ENCODE results near the gene SSMEM1. TPM values are rescaled to one million over a fixed set of nuclear protein-coding genes. Genes with fewer than 3 reads are reported as not detected.

SSMEM1 gene
- total and polyA plus RNA-seq, 2 of the 4 experiments (the other 2 are of a cell fraction): 0.07 TPM; not detected in 1

- ChIA-PET POLR2A (ENCODE audit: unreplicated experiment) (no interaction called here), CTCF (no interaction called here)
Observed at GRCh38 chr7:130197094-130197493, 10.6 kb upstream of the SSMEM1 start.

More at GRCh38 chr7:130197094-130197493, 10.6 kb upstream of the SSMEM1 start:
- Histone ChIP-seq H2AK9ac (replicated peaks; ENCODE audit: low read depth, low read length, poor library complexity) (no peak overlapping the region), H3K56ac (ENCODE audit: extremely low read depth, insufficient read depth, low read length) (no peak overlapping the region), H2BK120ac (ENCODE audit: low read depth, low read length) (no peak overlapping the region), H3K27ac (ENCODE audit: insufficient read depth, low read length) (no peak overlapping the region), H3K18ac (ENCODE audit: low read depth, low read length) (no peak overlapping the region), H4K20me1 (ENCODE audit: insufficient read depth, low read length) (no peaks in the 10 kb centered on the region), H3K4me1 (ENCODE audit: control insufficient read depth, insufficient read depth, low read length) (no peaks in the 10 kb centered on the region), H3K9me1 (ENCODE audit: insufficient read depth, low read length) (no peaks in the 10 kb centered on the region; the same call in 1 of the 2 replicates), H3K4me2 (ENCODE audit: low read depth, low read length) (no peak overlapping the region), H2BK5ac (ENCODE audit: low read depth, low read length, poor library complexity, severe bottlenecking) (no peak overlapping the region), H3K23ac (ENCODE audit: low read depth, low read length) (no peak overlapping the region), H3K79me1 (ENCODE audit: low read depth in 1 of 2, low read length in 2 of 2) (peaks cover 0 to 4% of the 10 kb centered on the region in 2 experiments; a peak in 2 of 4 replicates), H4K91ac (ENCODE audit: insufficient read depth, low read depth, low read length) (no peak overlapping the region), H3K36me3 (ENCODE audit: control insufficient read depth, insufficient read depth, low read length) (peaks cover 18% of the 10 kb centered on the region), H4K5ac (ENCODE audit: low read depth, low read length) (no peak overlapping the region), H2AFZ (replicated peaks; ENCODE audit: low read length, poor library complexity) (no peak overlapping the region), H3K27me3 (ENCODE audit: control insufficient read depth, insufficient read depth, low read length) (no peaks in the 10 kb centered on the region), H3K4ac (ENCODE audit: low read depth, low read length) (no peak overlapping the region), H3K4me3 (ENCODE audit: insufficient read depth, low read depth, low read length) (no peak overlapping the region), H2BK20ac (ENCODE audit: low read depth, low read length) (no peak overlapping the region), H4K8ac (ENCODE audit: low read depth in 2 of 2, low read length in 2 of 2) (no peak overlapping the region), H3K14ac (replicated peaks; ENCODE audit: low read depth, low read length) (no peak overlapping the region), H3K9ac (ENCODE audit: low read depth, low read length) (no peak overlapping the region), H3K9me3 (ENCODE audit: control insufficient read depth, insufficient read depth, low read length) (no peaks in the 10 kb centered on the region), H2AK5ac (ENCODE audit: low read depth, low read length) (no peak overlapping the region), H2BK15ac (ENCODE audit: low read depth, low read length) (no peak overlapping the region)
- BruUV-seq (replicated peaks): no TSS peak
- TF ChIP-seq ELK1 (IDR thresholded peaks at IDR 0.05; ENCODE audit: borderline replicate concordance, low read depth, low read length): no peak
- intact Hi-C loops (cut with micrococcal nuclease): no loop called here
- in situ Hi-C loops (cut with MboI; ENCODE audit: low sequenced_read_pairs): no loop called here
- dilution Hi-C loops (cut with HindIII; ENCODE audit: low sequenced_read_pairs, unreplicated experiment): no loop called here
- no peak for DNase-seq
- no peak for ATAC-seq (ENCODE audit: low read depth)
- WGBS, 2 experiments (ENCODE audit: extremely low coverage in 2 of 2, insufficient read length in 1 of 2): no CpG with 5 or more reads among the region's 2 CpGs

All from IMR-90 (cell line).